NOMO-1 treated with dmso at 0.1 percent for 144 hours (cell line): Measurements from ENCODE around the gene CDKAL1.
"Not testable (repeated sequence)": the region's sequence is repeated elsewhere in the genome, so short reads cannot be mapped to it uniquely, and the experiment has no call there.

Source experiments
- DNase-seq: peaks from one replicate; lab custom pipeline; 2025; ENCODE audit not compliant: unreplicated experiment; lab: John Stamatoyannopoulos, UW

The CDKAL1 gene

GRCh38 chr6:21051777-21052176 lies 517.5 kb downstream of the CDKAL1 start:
- no peak for DNase-seq

GRCh38 chr6:21053612-21054011 lies 519.4 kb downstream of the CDKAL1 start:
- DNase-seq = no peak

DNA sequence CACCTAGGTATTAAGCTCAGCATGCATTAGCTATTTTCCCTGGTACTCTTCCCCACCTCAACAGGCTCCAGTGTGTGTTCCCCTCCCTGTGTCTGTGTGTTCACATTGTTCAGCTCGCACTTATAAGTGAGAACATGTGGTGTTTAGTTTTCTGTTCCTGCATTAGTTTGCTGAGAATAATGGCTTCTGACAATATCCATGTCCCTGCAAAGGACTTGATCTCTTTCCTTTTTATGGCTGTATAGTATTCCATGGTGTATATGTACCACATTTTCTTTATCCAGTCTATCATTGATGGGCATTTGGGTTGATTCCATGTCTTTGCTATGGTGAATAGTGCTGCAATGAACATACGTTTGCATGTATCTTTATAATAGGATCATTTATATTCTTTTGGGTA lies 521.2 kb downstream of the CDKAL1 start:
- DNase-seq = not testable (repeated sequence)

GRCh38 chr6:21061892-21062291 lies 527.6 kb downstream of the CDKAL1 start:
- DNase-seq = no peak

GRCh38 chr6:21064756-21065340 lies 530.6 kb downstream of the CDKAL1 start:
- DNase-seq = no peak

- no peak for DNase-seq
Measured at GRCh38 chr6:21067521-21067920, 533.3 kb downstream of the CDKAL1 start.

DNA sequence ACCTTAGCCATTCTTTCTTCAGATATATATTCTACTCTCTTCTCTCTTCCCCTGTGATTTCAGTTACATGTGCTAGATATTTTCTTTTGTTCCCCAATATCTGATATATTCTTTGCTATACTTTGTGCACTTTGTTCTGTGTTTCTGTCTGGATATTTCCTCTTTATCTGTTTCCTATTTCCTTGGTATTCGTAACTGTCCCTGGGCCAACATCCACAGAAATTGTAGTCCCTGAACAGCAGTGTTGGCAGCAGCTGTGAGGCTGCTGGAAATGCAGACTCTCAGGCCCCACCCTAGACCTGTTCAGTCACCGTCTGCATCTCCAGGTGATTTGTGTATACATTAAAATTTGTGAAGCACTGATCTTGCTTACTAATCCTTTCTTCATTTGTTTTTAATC lies 536.4 kb downstream of the CDKAL1 start:
- DNase-seq = no peak

GRCh38 chr6:21071780-21072468 lies 537.7 kb downstream of the CDKAL1 start:
- no peak for DNase-seq

DNA sequence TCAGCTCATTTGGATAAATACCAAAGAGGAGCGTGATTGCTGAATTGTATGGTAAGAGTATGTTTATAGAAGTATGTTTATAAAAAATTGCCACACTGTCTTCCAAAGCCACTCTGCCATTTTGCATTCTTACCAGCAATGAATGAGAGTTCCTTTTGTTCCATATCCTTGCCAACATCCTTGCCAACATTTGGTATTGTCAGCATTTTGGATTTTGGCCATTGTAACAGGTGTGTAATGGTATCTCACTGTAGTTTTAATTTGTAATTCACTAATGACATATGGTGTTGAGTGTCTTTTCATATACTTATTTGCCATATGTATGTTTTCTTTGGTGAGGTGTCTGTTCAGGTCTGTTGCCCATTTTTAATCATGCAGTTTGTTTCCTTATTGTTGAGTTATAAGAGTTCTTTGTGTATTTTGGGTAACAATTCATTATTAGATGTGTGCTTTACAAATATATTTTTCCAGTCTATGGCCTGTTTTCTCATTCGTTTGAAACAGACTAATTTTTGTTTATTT lies 539.1 kb downstream of the CDKAL1 start:
- no peak for DNase-seq

DNA sequence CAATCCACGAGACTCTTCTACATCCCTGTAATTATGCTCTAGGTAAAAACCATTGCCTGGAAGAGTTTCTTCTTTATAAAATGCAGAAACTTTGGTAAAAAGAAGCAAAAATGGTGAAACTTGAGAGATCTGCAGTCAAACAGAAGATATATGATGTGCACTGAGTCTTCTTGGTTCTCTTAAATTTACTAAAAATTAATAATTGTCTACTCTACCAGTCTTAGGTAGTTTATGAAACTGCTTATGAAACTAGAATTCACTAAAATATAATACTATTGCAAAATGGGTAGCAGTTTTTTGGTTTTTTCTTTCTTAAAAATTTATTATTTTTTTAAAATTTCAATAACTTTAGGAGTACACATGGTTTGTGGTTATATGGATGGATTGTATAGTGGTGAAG lies 540.2 kb downstream of the CDKAL1 start:
- DNase-seq = no peak

DNA sequence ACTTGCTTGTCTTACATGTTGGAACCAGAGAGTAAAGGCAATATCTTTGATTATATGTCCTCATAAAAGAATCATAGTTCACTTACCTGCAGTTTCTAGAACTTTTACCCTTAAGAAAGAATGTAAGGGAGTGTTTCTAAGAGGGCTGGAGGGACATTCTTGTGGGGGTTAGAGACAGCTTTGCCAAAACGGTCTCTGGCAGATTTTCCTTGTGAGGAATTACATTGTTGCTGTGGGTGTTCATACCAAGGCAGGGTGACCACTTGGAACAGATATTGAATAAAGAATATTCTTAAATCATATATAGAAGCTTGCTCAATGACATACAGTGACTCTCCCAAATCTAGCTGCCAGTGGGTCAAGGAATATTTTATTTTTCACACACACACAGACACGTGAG lies 541.7 kb downstream of the CDKAL1 start:
- DNase-seq = no peak

DNA sequence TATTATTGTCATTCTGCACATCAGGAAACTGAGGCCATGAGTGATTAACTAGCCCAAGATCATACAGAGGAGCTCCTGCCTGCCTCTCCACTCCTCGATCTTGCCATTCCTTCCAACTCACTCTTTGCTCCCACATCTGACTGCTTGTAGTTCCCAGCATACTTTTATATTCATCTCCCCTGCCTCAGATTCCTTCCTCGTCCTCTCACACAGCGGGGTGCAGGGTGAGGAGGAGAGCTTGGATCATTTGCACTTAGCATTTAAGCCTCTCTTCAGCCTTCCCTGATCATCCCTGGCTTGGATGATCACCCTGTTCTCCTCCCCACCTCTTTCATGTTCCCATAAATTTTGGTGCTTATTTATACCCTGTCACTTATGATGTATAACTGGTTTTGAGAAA lies 544.2 kb downstream of the CDKAL1 start:
- DNase-seq = no peak

- DNase-seq = no peak
Measured at GRCh38 chr6:21079468-21080048, 545.3 kb downstream of the CDKAL1 start.

DNA sequence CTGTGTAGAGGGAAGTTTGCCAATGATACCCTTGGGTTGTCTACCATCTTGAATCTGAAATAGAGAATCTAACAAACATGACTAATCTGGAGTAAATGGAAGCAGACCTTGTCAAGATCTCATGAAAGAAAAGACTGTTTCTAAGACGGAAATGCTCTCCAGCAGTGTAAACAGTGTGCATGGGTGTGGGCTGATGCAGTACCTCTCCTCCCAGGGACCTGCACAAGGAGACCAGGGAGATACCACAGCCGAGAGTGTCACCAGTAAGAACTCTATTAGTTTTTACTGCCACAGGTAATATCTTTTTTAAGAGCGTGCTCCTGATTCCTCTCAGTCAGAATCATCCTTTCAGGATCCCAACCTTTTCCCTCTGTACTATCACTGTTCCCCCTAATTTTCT lies 546.0 kb downstream of the CDKAL1 start:
- DNase-seq = no peak

- no peak for DNase-seq
Measured at GRCh38 chr6:21082091-21082490, 547.8 kb downstream of the CDKAL1 start.

DNA sequence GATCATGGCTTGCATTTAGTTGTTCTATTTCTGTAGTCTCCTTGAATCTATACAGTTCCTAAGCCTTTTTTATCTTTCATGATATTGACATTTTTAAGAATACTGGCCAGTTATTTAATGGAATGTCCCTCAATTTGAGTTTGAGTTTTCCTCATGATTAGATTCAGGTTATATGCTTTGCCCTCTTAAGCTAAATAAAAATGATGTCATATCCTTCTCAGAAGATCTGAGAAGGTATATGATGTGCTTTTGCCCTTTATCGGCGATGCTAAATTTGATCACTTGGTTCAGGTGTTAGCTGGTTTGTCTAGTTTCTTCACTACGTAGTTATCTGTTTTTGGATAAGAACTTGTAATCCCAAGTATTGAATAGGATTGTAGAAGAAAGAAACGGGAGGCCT lies 549.5 kb downstream of the CDKAL1 start:
- DNase-seq = no peak

GRCh38 chr6:21084656-21085055 lies 550.4 kb downstream of the CDKAL1 start:
- no peak for DNase-seq

DNA sequence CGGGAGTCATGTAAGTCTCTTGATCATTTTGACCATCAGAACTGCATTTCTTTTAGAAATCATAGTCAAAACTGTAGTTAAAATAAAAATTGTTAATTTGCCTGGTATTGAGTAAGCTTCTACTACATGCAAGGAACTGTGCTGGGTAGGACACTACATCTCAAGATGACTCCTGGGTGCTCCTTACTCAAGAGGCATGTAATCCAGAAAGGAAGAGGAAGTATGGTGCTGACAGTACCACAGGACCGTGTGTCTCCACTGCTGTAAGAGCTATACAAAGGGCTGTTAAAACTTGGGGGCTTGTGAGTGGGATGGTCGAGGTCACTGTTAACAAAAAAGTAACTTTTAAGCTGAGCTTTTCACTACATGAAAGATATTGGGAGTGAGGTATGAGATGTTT lies 551.0 kb downstream of the CDKAL1 start:
- DNase-seq = peak; percentile 4

DNA sequence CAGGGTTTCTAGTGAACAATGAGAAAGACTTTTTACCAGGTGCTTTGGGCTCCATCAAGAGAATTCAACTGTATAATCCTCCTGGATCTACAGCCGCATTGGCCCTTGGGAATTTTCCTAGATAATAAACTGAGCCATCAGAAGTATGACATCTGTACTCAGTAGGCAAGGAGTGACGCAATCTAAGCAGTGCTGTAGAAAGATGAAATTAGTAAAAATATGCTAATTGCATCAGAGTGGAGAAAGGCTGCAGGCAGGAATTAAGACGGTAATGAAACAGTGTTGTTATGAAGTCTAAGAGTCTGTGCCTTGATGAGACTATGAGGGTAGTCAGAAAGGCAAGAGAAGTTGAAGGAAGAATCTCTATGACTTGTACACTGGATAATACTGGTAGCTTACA lies 551.4 kb downstream of the CDKAL1 start:
- no peak for DNase-seq

DNA sequence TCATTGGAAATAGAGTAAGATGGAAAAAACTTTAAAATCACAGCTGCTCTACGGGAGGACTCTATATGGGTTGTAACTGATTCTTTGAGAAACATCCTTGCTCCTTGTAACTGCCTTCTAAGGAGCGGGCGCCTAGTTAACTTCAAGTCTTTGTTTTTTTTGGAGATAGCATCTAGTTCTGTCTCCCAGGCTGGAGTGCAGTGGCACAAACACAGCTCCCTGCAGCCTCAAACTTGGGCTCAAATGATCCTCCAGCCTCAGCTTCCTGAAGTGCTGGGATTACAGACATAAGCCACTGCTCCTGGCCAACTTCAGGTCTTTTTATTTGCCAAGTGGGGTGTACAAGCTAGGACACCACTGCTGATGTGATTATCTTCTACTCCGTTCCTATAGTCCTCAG lies 552.9 kb downstream of the CDKAL1 start:
- no peak for DNase-seq

- DNase-seq = no peak
Measured at GRCh38 chr6:21091411-21091810, 557.2 kb downstream of the CDKAL1 start.

DNA sequence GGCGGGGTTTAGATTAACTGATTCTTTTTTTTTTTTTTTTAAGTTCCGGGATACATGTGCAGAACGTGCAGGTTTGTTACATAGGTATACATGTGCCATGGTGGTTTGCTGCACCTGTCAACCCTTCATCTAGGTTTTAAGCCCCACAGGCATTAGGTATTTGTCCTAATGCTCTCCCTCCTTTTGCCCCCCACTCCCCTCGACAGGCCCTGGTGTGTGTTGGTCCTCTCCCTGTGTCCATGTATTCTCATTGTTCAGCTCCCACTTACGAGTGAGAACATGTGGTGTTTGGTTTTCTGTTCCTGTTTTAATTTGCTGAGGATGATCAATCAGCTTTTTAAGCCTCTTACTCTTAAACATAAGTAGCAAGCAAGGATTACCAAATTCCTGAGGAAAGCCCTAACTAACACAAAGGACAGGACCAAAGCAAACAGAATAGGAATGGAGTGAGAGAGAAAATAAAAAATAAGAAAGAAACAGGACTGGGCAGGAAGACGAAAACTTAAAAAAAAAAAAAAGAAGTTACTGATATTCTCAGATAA lies 558.0 kb downstream of the CDKAL1 start:
- DNase-seq = not testable (repeated sequence)
